Measurements from ENCODE around the gene SAMSN1. TPM values are rescaled to one million over a fixed set of nuclear protein-coding genes. Genes with fewer than 3 reads are reported as not detected.

Gene SAMSN1
- total RNA-seq, 4 donors from 2014 or later = 4.9 to 62.7 (median 19.6) TPM

- TF ChIP-seq, protein P1, sequence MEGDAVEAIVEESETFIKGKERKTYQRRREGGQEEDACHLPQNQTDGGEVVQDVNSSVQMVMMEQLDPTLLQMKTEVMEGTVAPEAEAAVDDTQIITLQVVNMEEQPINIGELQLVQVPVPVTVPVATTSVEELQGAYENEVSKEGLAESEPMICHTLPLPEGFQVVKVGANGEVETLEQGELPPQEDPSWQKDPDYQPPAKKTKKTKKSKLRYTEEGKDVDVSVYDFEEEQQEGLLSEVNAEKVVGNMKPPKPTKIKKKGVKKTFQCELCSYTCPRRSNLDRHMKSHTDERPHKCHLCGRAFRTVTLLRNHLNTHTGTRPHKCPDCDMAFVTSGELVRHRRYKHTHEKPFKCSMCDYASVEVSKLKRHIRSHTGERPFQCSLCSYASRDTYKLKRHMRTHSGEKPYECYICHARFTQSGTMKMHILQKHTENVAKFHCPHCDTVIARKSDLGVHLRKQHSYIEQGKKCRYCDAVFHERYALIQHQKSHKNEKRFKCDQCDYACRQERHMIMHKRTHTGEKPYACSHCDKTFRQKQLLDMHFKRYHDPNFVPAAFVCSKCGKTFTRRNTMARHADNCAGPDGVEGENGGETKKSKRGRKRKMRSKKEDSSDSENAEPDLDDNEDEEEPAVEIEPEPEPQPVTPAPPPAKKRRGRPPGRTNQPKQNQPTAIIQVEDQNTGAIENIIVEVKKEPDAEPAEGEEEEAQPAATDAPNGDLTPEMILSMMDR (IDR thresholded peaks at IDR 0.05; ENCODE audit: low read depth) = no peak
Observed at GRCh38 chr21:14451546-14451945, 94.6 kb downstream of the SAMSN1 start.

- TF ChIP-seq, protein P1 (IDR thresholded peaks at IDR 0.05; ENCODE audit: low read depth) = no peak
Observed at GRCh38 chr21:14448784-14449183, 97.3 kb downstream of the SAMSN1 start.

GRCh38 chr21:14438211-14438610, 107.9 kb downstream of the SAMSN1 start:
- TF ChIP-seq, protein P1 (IDR thresholded peaks at IDR 0.05; ENCODE audit: low read depth) = no peak

- TF ChIP-seq, protein P1 (IDR thresholded peaks at IDR 0.05; ENCODE audit: low read depth) = no peak
Observed at GRCh38 chr21:14435423-14435822, 110.7 kb downstream of the SAMSN1 start.

Other genes starting within 250 kb of the SAMSN1 start
- gene HSPA13, start 163.2 kb downstream of the SAMSN1 start, total RNA-seq = 10 to 100 TPM; 10.2 to 27.6 (median 15.4) TPM